ENCODE data around the gene OCRL.
"Not testable (repeated sequence)": the region's sequence is repeated elsewhere in the genome, so short reads cannot be mapped to it uniquely, and the experiment has no call there.

Gene OCRL

GRCh38 chrX:129545408-129545807, 5.3 kb downstream of the OCRL start:
- Histone ChIP-seq H2BK15ac (ENCODE audit: low read depth, poor library complexity, severe bottlenecking) (no peak overlapping the region), H3K4me1 (ENCODE audit: control insufficient read depth, insufficient read depth, low read depth, low read length) (no peaks in the 10 kb centered on the region), H2AK5ac (ENCODE audit: low read length, severe bottlenecking) (no peak overlapping the region), H3K14ac (ENCODE audit: low read length in 2 of 2) (no peak overlapping the region), H3K9ac (ENCODE audit: low read length) (no peak overlapping the region), H2AFZ (ENCODE audit: low read depth, low read length) (no peak overlapping the region), H3K27me3 (ENCODE audit: control insufficient read depth in 1 of 2, insufficient read depth in 1 of 2, low read length in 2 of 2) (peaks cover 0 to 4% of the 10 kb centered on the region in 2 experiments), H2BK120ac (ENCODE audit: low read depth, low read length) (no peak overlapping the region), H3K4me2 (ENCODE audit: low read length, poor library complexity, severe bottlenecking) (no peak overlapping the region), H3K9me3 (ENCODE audit: control insufficient read depth, low read length) (no peaks in the 10 kb centered on the region), H3K36me3 (ENCODE audit: control insufficient read depth in 1 of 2, insufficient read depth in 2 of 2, low read depth in 1 of 2, low read length in 2 of 2) (peaks cover 0 to 33% of the 10 kb centered on the region in 2 experiments), H3K4ac (ENCODE audit: low read depth in 1 of 2, low read length in 2 of 2) (no peak overlapping the region), H2BK5ac (ENCODE audit: low read depth, low read length, poor library complexity, severe bottlenecking) (no peak overlapping the region), H3K18ac (ENCODE audit: low read depth in 1 of 2, low read length in 2 of 2) (no peak overlapping the region), H3K27ac (ENCODE audit: low read length, poor library complexity, severe bottlenecking) (no peak overlapping the region), H4K91ac (ENCODE audit: low read length) (no peak overlapping the region), H3K79me1 (replicated peaks; ENCODE audit: low read length, poor library complexity, severe bottlenecking) (peaks cover 15% of the 10 kb centered on the region), H2BK12ac (ENCODE audit: low read length in 2 of 2) (no peak overlapping the region), H4K8ac (ENCODE audit: low read length) (no peak overlapping the region), H3K23ac (ENCODE audit: low read length in 2 of 2) (no peak overlapping the region), H3K4me3 (ENCODE audit: insufficient read depth in 1 of 2, low read depth in 1 of 2, low read length in 2 of 2) (no peak overlapping the region)
- 90% methylated on average over 1 of the region's 1 CpG for WGBS
- no peak for DNase-seq

- Histone ChIP-seq H3K4me1 (ENCODE audit: control insufficient read depth, insufficient read depth, low read depth, low read length) (no peaks in the 10 kb centered on the region), H3K4me2 (ENCODE audit: low read length, poor library complexity, severe bottlenecking) (no peak overlapping the region), H3K27ac (ENCODE audit: low read length, poor library complexity, severe bottlenecking) (no peak overlapping the region), H4K91ac (ENCODE audit: low read length) (no peak overlapping the region), H3K14ac (ENCODE audit: low read length in 2 of 2) (no peak overlapping the region), H3K23ac (ENCODE audit: low read length in 2 of 2) (no peak overlapping the region), H2BK120ac (ENCODE audit: low read depth, low read length) (no peak overlapping the region), H3K9me3 (ENCODE audit: control insufficient read depth, low read length) (no peaks in the 10 kb centered on the region), H3K27me3 (ENCODE audit: control insufficient read depth in 1 of 2, insufficient read depth in 1 of 2, low read length in 2 of 2) (peaks cover 0 to 9% of the 10 kb centered on the region in 2 experiments), H3K36me3 (ENCODE audit: control insufficient read depth in 1 of 2, insufficient read depth in 2 of 2, low read depth in 1 of 2, low read length in 2 of 2) (peaks cover 0 to 34% of the 10 kb centered on the region in 2 experiments), H3K79me1 (replicated peaks; ENCODE audit: low read length, poor library complexity, severe bottlenecking) (peaks cover 17% of the 10 kb centered on the region), H2BK5ac (ENCODE audit: low read depth, low read length, poor library complexity, severe bottlenecking) (no peak overlapping the region), H2BK12ac (ENCODE audit: low read length in 2 of 2) (no peak overlapping the region), H3K9ac (ENCODE audit: low read length) (no peak overlapping the region), H3K4me3 (ENCODE audit: insufficient read depth in 1 of 2, low read depth in 1 of 2, low read length in 2 of 2) (no peak overlapping the region), H2AK5ac (ENCODE audit: low read length, severe bottlenecking) (no peak overlapping the region), H4K8ac (ENCODE audit: low read length) (no peak overlapping the region), H3K18ac (ENCODE audit: low read depth in 1 of 2, low read length in 2 of 2) (no peak overlapping the region), H3K4ac (ENCODE audit: low read depth in 1 of 2, low read length in 2 of 2) (no peak overlapping the region), H2BK15ac (ENCODE audit: low read depth, poor library complexity, severe bottlenecking) (no peak overlapping the region), H2AFZ (ENCODE audit: low read depth, low read length) (no peak overlapping the region)
- 90% methylated on average over 1 of the region's 1 CpG for WGBS
- DNase-seq: no peak
These were observed 9.1 kb downstream of the OCRL start for GRCh38 chrX:129549124-129549523.

GRCh38 chrX:129553619-129554288, 13.7 kb downstream of the OCRL start:
- H4K8ac ChIP-seq (ENCODE audit: low read length): no peak overlapping the region
- H3K4me3 ChIP-seq (ENCODE audit: insufficient read depth in 1 of 2, low read depth in 1 of 2, low read length in 2 of 2): no peak overlapping the region
- no peak overlapping the region for H2BK15ac ChIP-seq (ENCODE audit: low read depth, poor library complexity, severe bottlenecking)
- H3K9me3 ChIP-seq (ENCODE audit: control insufficient read depth, low read length): no peaks in the 10 kb centered on the region
- no peak overlapping the region for H3K4ac ChIP-seq (ENCODE audit: low read depth in 1 of 2, low read length in 2 of 2)
- no peak overlapping the region for H3K18ac ChIP-seq (ENCODE audit: low read depth in 1 of 2, low read length in 2 of 2)
- no peak for DNase-seq
- H3K9ac ChIP-seq (ENCODE audit: low read length): no peak overlapping the region
- no peak overlapping the region for H3K27ac ChIP-seq (ENCODE audit: low read length, poor library complexity, severe bottlenecking)
- no peak overlapping the region for H3K23ac ChIP-seq (ENCODE audit: low read length in 2 of 2)
- H3K79me1 ChIP-seq (replicated peaks; ENCODE audit: low read length, poor library complexity, severe bottlenecking): peaks cover 5% of the 10 kb centered on the region
- no peak overlapping the region for H4K91ac ChIP-seq (ENCODE audit: low read length)
- no peak overlapping the region for H2BK12ac ChIP-seq (ENCODE audit: low read length in 2 of 2)
- H3K4me1 ChIP-seq (ENCODE audit: control insufficient read depth, insufficient read depth, low read depth, low read length): no peaks in the 10 kb centered on the region
- H2AFZ ChIP-seq (ENCODE audit: low read depth, low read length): no peak overlapping the region
- H2AK5ac ChIP-seq (ENCODE audit: low read length, severe bottlenecking): no peak overlapping the region
- no peak overlapping the region for H2BK120ac ChIP-seq (ENCODE audit: low read depth, low read length)
- H3K14ac ChIP-seq (ENCODE audit: low read length in 2 of 2): no peak overlapping the region
- no peak overlapping the region for H3K4me2 ChIP-seq (ENCODE audit: low read length, poor library complexity, severe bottlenecking)
- WGBS: 97% methylated on average over 3 of the region's 3 CpGs
- H3K36me3 ChIP-seq (ENCODE audit: control insufficient read depth in 1 of 2, insufficient read depth in 2 of 2, low read depth in 1 of 2, low read length in 2 of 2): peaks cover 0 to 46% of the 10 kb centered on the region in 2 experiments
- peaks cover 0 to 8% of the 10 kb centered on the region in 2 experiments for H3K27me3 ChIP-seq (ENCODE audit: control insufficient read depth in 1 of 2, insufficient read depth in 1 of 2, low read length in 2 of 2)
- H2BK5ac ChIP-seq (ENCODE audit: low read depth, low read length, poor library complexity, severe bottlenecking): no peak overlapping the region

- not testable (repeated sequence) for H2BK12ac ChIP-seq (ENCODE audit: low read length in 2 of 2); H3K9ac ChIP-seq (ENCODE audit: low read length); H2AFZ ChIP-seq (ENCODE audit: low read depth, low read length); H2BK5ac ChIP-seq (ENCODE audit: low read depth, low read length, poor library complexity, severe bottlenecking); H3K4me2 ChIP-seq (ENCODE audit: low read length, poor library complexity, severe bottlenecking); H3K4ac ChIP-seq (ENCODE audit: low read depth in 1 of 2, low read length in 2 of 2); H3K27ac ChIP-seq (ENCODE audit: low read length, poor library complexity, severe bottlenecking); H4K91ac ChIP-seq (ENCODE audit: low read length); H3K4me3 ChIP-seq (ENCODE audit: insufficient read depth in 1 of 2, low read depth in 1 of 2, low read length in 2 of 2); H3K4me1 ChIP-seq (ENCODE audit: control insufficient read depth, insufficient read depth, low read depth, low read length); H3K23ac ChIP-seq (ENCODE audit: low read length in 2 of 2); H3K18ac ChIP-seq (ENCODE audit: low read depth in 1 of 2, low read length in 2 of 2); DNase-seq; H2BK120ac ChIP-seq (ENCODE audit: low read depth, low read length); H2AK5ac ChIP-seq (ENCODE audit: low read length, severe bottlenecking); H3K9me3 ChIP-seq (ENCODE audit: control insufficient read depth, low read length); H3K14ac ChIP-seq (ENCODE audit: low read length in 2 of 2); H2BK15ac ChIP-seq (ENCODE audit: low read depth, poor library complexity, severe bottlenecking); H3K79me1 ChIP-seq (replicated peaks; ENCODE audit: low read length, poor library complexity, severe bottlenecking); H4K8ac ChIP-seq (ENCODE audit: low read length)
- peaks cover 0 to 10% of the 10 kb centered on the region in 2 experiments for H3K27me3 ChIP-seq (ENCODE audit: control insufficient read depth in 1 of 2, insufficient read depth in 1 of 2, low read length in 2 of 2)
- peaks cover 3 to 47% of the 10 kb centered on the region in 2 experiments for H3K36me3 ChIP-seq (ENCODE audit: control insufficient read depth in 1 of 2, insufficient read depth in 2 of 2, low read depth in 1 of 2, low read length in 2 of 2)
- WGBS: 95% methylated on average over 2 of the region's 8 CpGs
These were observed 14.8 kb downstream of the OCRL start for GRCh38 chrX:129554816-129555215.

Measured in mesenchymal stem cell (in vitro differentiated cells and primary cell).